ENCODE results near the gene SUSD3. TPM values are rescaled to one million over a fixed set of nuclear protein-coding genes. Genes with fewer than 3 reads are reported as not detected.

Gene SUSD3
- total and polyA plus RNA-seq, 4 donors: 2.0 to 9.7 (median 5.1) TPM

- Histone ChIP-seq H3K9me3 (ENCODE audit: control insufficient read depth in 4 of 4, insufficient read depth in 3 of 4, low read length in 3 of 4) (peaks cover 0 to 3% (median 0%) of the 10 kb centered on the region in 4 donors), H3K27ac (ENCODE audit: low read depth in 1 of 2, low read length in 1 of 2) (peak overlapping the region; percentile 81 to 90), H3K36me3 (ENCODE audit: control insufficient read depth in 4 of 4, insufficient read depth in 4 of 4, low read length in 4 of 4) (no peaks in the 10 kb centered on the region), H3K4me1 (ENCODE audit: control insufficient read depth in 5 of 5, insufficient read depth in 5 of 5, low read length in 5 of 5) (peaks cover 3 to 46% (median 12%) of the 10 kb centered on the region in 5 donors), H3K27me3 (ENCODE audit: control insufficient read depth in 3 of 3, insufficient read depth in 3 of 3, low read length in 2 of 3) (no peaks in the 10 kb centered on the region), H3K9ac (ENCODE audit: insufficient read depth in 1 of 2, low read length in 2 of 2) (peak overlapping the region; percentile 65 to 67), H3K4me3 (peak overlapping the region; percentile 53)
- TF ChIP-seq, protein P1, sequence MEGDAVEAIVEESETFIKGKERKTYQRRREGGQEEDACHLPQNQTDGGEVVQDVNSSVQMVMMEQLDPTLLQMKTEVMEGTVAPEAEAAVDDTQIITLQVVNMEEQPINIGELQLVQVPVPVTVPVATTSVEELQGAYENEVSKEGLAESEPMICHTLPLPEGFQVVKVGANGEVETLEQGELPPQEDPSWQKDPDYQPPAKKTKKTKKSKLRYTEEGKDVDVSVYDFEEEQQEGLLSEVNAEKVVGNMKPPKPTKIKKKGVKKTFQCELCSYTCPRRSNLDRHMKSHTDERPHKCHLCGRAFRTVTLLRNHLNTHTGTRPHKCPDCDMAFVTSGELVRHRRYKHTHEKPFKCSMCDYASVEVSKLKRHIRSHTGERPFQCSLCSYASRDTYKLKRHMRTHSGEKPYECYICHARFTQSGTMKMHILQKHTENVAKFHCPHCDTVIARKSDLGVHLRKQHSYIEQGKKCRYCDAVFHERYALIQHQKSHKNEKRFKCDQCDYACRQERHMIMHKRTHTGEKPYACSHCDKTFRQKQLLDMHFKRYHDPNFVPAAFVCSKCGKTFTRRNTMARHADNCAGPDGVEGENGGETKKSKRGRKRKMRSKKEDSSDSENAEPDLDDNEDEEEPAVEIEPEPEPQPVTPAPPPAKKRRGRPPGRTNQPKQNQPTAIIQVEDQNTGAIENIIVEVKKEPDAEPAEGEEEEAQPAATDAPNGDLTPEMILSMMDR (IDR thresholded peaks at IDR 0.05; ENCODE audit: control extremely low read depth, extremely low read depth): no peak
- ATAC-seq (ENCODE audit: insufficient read depth, low FRiP score): peak; percentile 59
- DNase-seq: peak; percentile 77 to 83 (median 80)
- WGBS, 2 donors: 0 to 1% methylated on average over 24 to 34 of the region's 34 CpGs
These were observed 75.1 kb downstream of the SUSD3 start for GRCh38 chr9:93133681-93134014.

DNA sequence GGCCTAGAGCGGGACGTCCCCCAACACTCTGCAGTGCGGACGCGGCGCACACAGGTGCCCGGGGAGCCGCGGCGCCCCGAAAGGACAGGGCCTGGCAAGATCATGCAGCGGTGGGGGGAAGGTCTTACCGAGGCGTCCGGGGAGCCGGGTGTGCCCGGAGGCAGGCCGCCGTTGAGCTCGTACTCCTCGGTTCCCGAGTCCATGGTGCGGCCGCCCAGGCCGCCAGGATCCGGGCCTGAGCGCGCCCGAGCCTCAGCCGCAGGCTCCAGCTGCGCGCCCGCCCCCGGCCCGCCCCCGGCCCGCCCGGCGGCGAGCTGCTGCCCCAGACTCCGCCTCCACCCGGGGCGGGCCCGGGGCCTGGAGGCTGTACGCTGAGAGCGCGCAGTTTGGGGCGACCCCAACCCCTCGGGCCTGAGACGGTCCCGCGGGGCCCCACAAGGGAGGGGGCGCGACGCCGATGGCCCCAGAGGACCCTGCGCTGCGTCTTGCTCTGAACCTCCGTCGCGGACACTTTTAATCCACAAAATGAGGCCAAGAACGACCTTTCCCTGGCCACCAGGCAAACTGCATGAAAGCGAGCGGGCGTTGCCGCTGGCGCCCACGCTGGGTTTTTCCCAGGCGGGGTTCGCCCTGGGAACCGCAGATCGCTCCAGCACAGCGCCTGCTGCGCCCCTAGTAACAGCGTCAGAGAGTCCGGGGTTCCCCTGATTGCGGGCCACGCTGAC lies 75.7 kb downstream of the SUSD3 start, which contains the start of gene NINJ1:
Gene NINJ1, minus strand, starts transcription at position 237 of the 725 bp plus-strand sequence. Its CDS starts 34 bp downstream, at position 203.
- no peaks in the 10 kb centered on the region for H3K27me3 ChIP-seq (ENCODE audit: control insufficient read depth in 3 of 3, insufficient read depth in 3 of 3, low read length in 2 of 3)
- H3K4me3 ChIP-seq: peak within 1 kb of the TSS; percentile 53
- peaks cover 3 to 46% (median 12%) of the 10 kb centered on the region in 5 donors for H3K4me1 ChIP-seq (ENCODE audit: control insufficient read depth in 5 of 5, insufficient read depth in 5 of 5, low read length in 5 of 5)
- H3K36me3 ChIP-seq (ENCODE audit: control insufficient read depth in 4 of 4, insufficient read depth in 4 of 4, low read length in 4 of 4): no peaks in the 10 kb centered on the region
- peak; percentile 90 for ATAC-seq (ENCODE audit: insufficient read depth, low FRiP score)
- WGBS, 2 donors: 0 to 1% methylated on average over 67 to 78 of the region's 78 CpGs
- peak; percentile 84 to 88 (median 85) for DNase-seq
- peaks cover 0 to 3% (median 0%) of the 10 kb centered on the region in 4 donors for H3K9me3 ChIP-seq (ENCODE audit: control insufficient read depth in 4 of 4, insufficient read depth in 3 of 4, low read length in 3 of 4)
- H3K27ac ChIP-seq (ENCODE audit: low read depth in 1 of 2, low read length in 1 of 2): peak within 1 kb of the TSS; percentile 81 to 95
- TF ChIP-seq, protein P1 (IDR thresholded peaks at IDR 0.05; ENCODE audit: control extremely low read depth, extremely low read depth): no peak
- peak within 1 kb of the TSS; percentile 67 to 72 for H3K9ac ChIP-seq (ENCODE audit: insufficient read depth in 1 of 2, low read length in 2 of 2)

Other genes starting within 250 kb of the SUSD3 start
- 10 to 100 TPM in 1 of 2 donors, 1 to 10 TPM in 1; 8.3 to 27.8 TPM for gene ZNF484, start 180.7 kb upstream of the SUSD3 start, total RNA-seq
- gene ZNF484, start 180.7 kb upstream of the SUSD3 start, polyA plus RNA-seq: 1 to 10 TPM; 1.4 to 1.9 TPM
- gene FGD3, start 111.2 kb upstream of the SUSD3 start, total RNA-seq: 10 to 100 TPM; 10.8 to 24.3 TPM
- 10 to 100 TPM in 1 of 2 donors, 1 to 10 TPM in 1; 6.1 to 45.9 TPM for gene FGD3, start 111.2 kb upstream of the SUSD3 start, polyA plus RNA-seq
- gene CARD19, start 37.5 kb downstream of the SUSD3 start, total RNA-seq: 10 to 100 TPM; 31.1 to 44.1 TPM
- gene CARD19, start 37.5 kb downstream of the SUSD3 start, polyA plus RNA-seq: 10 to 100 TPM; 52.9 to 70.7 TPM
- gene NINJ1, start 75.5 kb downstream of the SUSD3 start, total RNA-seq: 10 to 100 TPM; 48.5 to 52.5 TPM
- gene NINJ1, start 75.5 kb downstream of the SUSD3 start, polyA plus RNA-seq: 100 to 1,000 TPM in 1 of 2 donors, 10 to 100 TPM in 1; 44.3 to 324 TPM
- gene WNK2, start 125.4 kb downstream of the SUSD3 start, total RNA-seq: 1 to 10 TPM; 4.2 to 8.5 TPM
- 1 to 10 TPM in 1 of 2 donors, under 1 TPM in 1; 1.00 to 1.6 TPM for gene WNK2, start 125.4 kb downstream of the SUSD3 start, polyA plus RNA-seq

Data from lung (tissue), 12 donors.